ENCODE results near the gene KCNV2.

The KCNV2 gene

GRCh38 chr9:2777454-2777853 is 60.1 kb downstream of the KCNV2 start:
- CTCF ChIA-PET, result no interaction called here

DNA sequence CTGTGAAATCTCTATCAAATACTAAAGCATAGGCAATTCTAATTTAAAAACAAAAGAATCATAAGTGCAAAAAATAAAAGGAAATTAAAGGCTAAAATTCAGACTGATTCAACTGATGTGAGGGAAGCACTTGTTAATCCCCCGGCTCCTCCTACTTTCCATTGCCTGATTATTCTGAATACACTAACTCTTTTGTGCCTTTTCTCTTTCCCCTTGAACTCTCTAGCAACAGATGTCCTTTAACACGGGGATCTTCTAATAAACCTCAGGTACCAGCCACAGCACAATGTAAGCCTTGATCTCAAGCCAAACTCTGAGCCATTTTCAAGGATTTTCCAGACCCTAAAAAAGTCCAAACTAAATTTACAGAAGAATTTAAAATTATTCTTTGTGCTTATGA is 61.5 kb downstream of the KCNV2 start:
- no peak for TF ChIP-seq HDGF (IDR thresholded peaks at IDR 0.05; ENCODE audit: borderline replicate concordance)
- no peak for TF ChIP-seq ELF4 (IDR thresholded peaks at IDR 0.05)
- TF ChIP-seq ARNT (IDR thresholded peaks at IDR 0.05), result no peak
- no peak for TF ChIP-seq PKNOX1 (IDR thresholded peaks at IDR 0.05)
- no peak for TF ChIP-seq TARDBP (IDR thresholded peaks at IDR 0.05)
- TF ChIP-seq L3MBTL2 (conservative IDR thresholded peaks at IDR 0.05), result no peak
- TF ChIP-seq NFRKB (IDR thresholded peaks at IDR 0.05), result no peak
- TF ChIP-seq LEF1 (IDR thresholded peaks at IDR 0.05; ENCODE audit: borderline replicate concordance), result no peak
- TF ChIP-seq FOXK2 (IDR thresholded peaks at IDR 0.05), result no peak
- TF ChIP-seq FOXM1 (IDR thresholded peaks at IDR 0.05; ENCODE audit: borderline replicate concordance), result no peak
- no peak for TF ChIP-seq BHLHE40 (IDR thresholded peaks at IDR 0.05; ENCODE audit: borderline replicate concordance)
- TF ChIP-seq SP1 (IDR thresholded peaks at IDR 0.05), result no peak
- TF ChIP-seq ZNF384 (IDR thresholded peaks at IDR 0.05), result no peak
- TF ChIP-seq FOXA1 (IDR thresholded peaks at IDR 0.05), result no peak
- no peak for DNase-seq (ENCODE audit: extremely low spot score)
- CTCF ChIA-PET, result no interaction called here
- POLR2A ChIA-PET, result no interaction called here

More at GRCh38 chr9:2777454-2777853, 60.1 kb downstream of the KCNV2 start:
- TF ChIP-seq TARDBP (IDR thresholded peaks at IDR 0.05) (no peak), LEF1 (IDR thresholded peaks at IDR 0.05; ENCODE audit: borderline replicate concordance) (no peak), BHLHE40 (IDR thresholded peaks at IDR 0.05; ENCODE audit: borderline replicate concordance) (no peak), L3MBTL2 (conservative IDR thresholded peaks at IDR 0.05) (no peak), PKNOX1 (IDR thresholded peaks at IDR 0.05) (no peak), FOXA1 (IDR thresholded peaks at IDR 0.05) (no peak), SUZ12 (IDR thresholded peaks at IDR 0.05) (no peak)
- DNase-seq (ENCODE audit: extremely low spot score), result no peak
- POLR2A ChIA-PET, result no interaction called here
